Loucy (cell line): Measurements from ENCODE around the gene PAPOLB.

Experiments
- H2AFZ ChIP-seq: fragments of 200-600 bp; sonication (generic); 2 replicates; pipeline ENCODE4 v1.6.0; 2016; ENCODE audit warnings: antibody characterized with exemption, mild to moderate bottlenecking, low read length, moderate library complexity
- H3F3A ChIP-seq: fragments of 200-600 bp; 2 replicates; pipeline ENCODE4 v1.6.0; 2016; ENCODE audit warnings: antibody characterized with exemption, low read depth, mild to moderate bottlenecking
- H3K27me3 ChIP-seq: fragments of 200-600 bp; sonication (generic); 2 replicates; pipeline ENCODE4 v1.6.1; 2014; ENCODE audit warnings: low read length, mild to moderate bottlenecking; ENCODE audit not compliant: insufficient read depth, poor library complexity, severe bottlenecking
- H3K36me3 ChIP-seq: fragments of 200-600 bp; sonication (generic); 2 replicates; pipeline ENCODE4 v1.6.1; 2016; ENCODE audit warnings: low read length; ENCODE audit not compliant: insufficient read depth
- H3K4me1 ChIP-seq: fragments of 200-600 bp; sonication (generic); 2 replicates; pipeline ENCODE4 v1.5.1; 2014; ENCODE audit warnings: low read length, mild to moderate bottlenecking; ENCODE audit not compliant: insufficient read depth, poor library complexity, severe bottlenecking
- H3K4me2 ChIP-seq: fragments of 200-600 bp; sonication (generic); 2 replicates; pipeline ENCODE4 v1.6.0; 2014; ENCODE audit warnings: antibody characterized with exemption, low read length, low read depth, mild to moderate bottlenecking; ENCODE audit not compliant: poor library complexity, severe bottlenecking
- H3K4me3 ChIP-seq: fragments of 200-600 bp; sonication (generic); 2 replicates; pipeline ENCODE4 v1.5.1; 2014; ENCODE audit warnings: low read length, mild to moderate bottlenecking, mixed read lengths; ENCODE audit not compliant: poor library complexity, severe bottlenecking
- H3K79me2 ChIP-seq: fragments of 200-600 bp; sonication (generic); 2 replicates; pipeline ENCODE4 v1.6.1; 2014; ENCODE audit warnings: low read length; ENCODE audit not compliant: insufficient read depth
- H3K9ac ChIP-seq: fragments of 200-600 bp; sonication (generic); 2 replicates; pipeline ENCODE4 v1.6.0; 2014; ENCODE audit warnings: mild to moderate bottlenecking, low read depth, low read length, moderate library complexity; ENCODE audit not compliant: poor library complexity, severe bottlenecking
- H3K9me2 ChIP-seq: fragments of 200-600 bp; sonication (generic); replicated peaks from 2 replicates; pipeline ENCODE4 v1.6.1; 2016; ENCODE audit warnings: low read depth, low read length, mixed read lengths
- H3K9me3 ChIP-seq: fragments of 200-600 bp; sonication (generic); 2 replicates; pipeline ENCODE4 v1.6.1; 2014; ENCODE audit warnings: mild to moderate bottlenecking, antibody characterized with exemption, low read length, low read depth; ENCODE audit not compliant: insufficient read depth
- H4K20me1 ChIP-seq: fragments of 200-600 bp; sonication (generic); 2 replicates; pipeline ENCODE4 v1.6.0; 2014; ENCODE audit warnings: antibody characterized with exemption, low read length, mild to moderate bottlenecking; ENCODE audit not compliant: insufficient read depth, poor library complexity, severe bottlenecking
- CTCF ChIP-seq: fragments of 200-600 bp; sonication (generic); conservative IDR thresholded peaks from 2 replicates; pipeline ENCODE4 v1.5.1; 2014; ENCODE audit warnings: mild to moderate bottlenecking, antibody characterized with exemption, low read length
- EZH2phosphoT487 ChIP-seq: fragments of 200-600 bp; IDR thresholded peaks from 2 replicates; pipeline ENCODE4 v1.6.1; 2018; ENCODE audit warnings: antibody characterized with exemption, mild to moderate bottlenecking, moderate library complexity, borderline replicate concordance

The PAPOLB gene

DNA sequence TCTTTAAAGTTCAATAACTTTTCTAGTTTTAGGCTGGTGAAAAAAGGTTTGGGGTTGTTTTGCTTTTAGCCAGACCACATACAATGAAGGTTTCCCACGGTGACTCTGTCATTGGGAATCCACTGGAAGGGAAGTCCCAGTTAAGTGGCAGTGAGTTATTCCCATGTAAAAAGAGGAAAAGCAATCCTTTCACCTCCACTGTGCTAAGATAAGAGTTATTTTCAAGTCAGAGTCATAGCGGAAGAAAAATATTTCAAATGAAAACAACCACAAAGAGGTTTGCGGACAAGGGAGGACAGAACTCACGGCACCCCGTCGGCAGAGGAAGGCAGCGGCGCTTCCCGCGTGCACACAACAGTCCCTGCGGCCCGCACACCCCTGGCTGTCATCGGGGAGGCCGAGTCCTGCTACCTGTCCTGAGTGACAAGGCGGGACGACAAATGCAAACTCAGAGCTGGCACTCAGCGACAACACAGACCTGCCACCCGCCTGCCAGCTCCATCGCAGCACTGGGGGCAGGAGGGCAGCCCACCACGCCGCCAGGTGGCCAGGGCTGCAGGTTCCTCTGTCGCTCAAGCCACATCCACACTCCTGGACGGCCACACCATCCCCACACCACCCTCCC is 9.3 kb upstream of the PAPOLB start:
- H3K9me2 ChIP-seq = no peaks in the 10 kb centered on the region
- H3K4me3 ChIP-seq = no peak overlapping the region
- TF ChIP-seq CTCF = no peak
- TF ChIP-seq EZH2phosphoT487 = no peak
- H3K9ac ChIP-seq = no peak overlapping the region
- no peaks in the 10 kb centered on the region for H3K79me2 ChIP-seq
- no peaks in the 10 kb centered on the region for H3F3A ChIP-seq
- H3K4me1 ChIP-seq = no peaks in the 10 kb centered on the region
- H4K20me1 ChIP-seq = no peaks in the 10 kb centered on the region
- H2AFZ ChIP-seq = no peak overlapping the region
- H3K9me3 ChIP-seq = no peaks in the 10 kb centered on the region
- H3K4me2 ChIP-seq = no peak overlapping the region
- H3K27me3 ChIP-seq = no peaks in the 10 kb centered on the region
- no peaks in the 10 kb centered on the region for H3K36me3 ChIP-seq

DNA sequence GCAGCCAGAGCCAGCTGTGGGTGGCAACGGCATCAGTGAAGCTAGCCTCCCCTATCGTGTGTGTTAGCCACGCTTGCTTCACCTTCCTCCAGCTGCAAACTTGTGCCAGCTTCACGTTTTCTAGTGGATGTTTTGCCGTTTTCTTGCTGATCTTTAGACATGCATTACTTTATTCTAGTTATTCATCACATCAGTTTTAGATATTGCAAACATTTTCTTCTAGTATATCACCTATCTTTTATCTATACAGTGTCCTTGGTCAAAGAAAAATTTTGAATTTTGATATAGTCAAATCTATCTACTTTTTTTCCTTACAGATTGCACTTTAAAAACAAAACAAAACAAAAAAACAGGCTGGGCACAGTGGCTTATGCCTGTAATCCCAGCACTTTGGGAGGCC is 6.7 kb upstream of the PAPOLB start:
- no peaks in the 10 kb centered on the region for H3K9me3 ChIP-seq
- no peak for TF ChIP-seq EZH2phosphoT487
- TF ChIP-seq CTCF = no peak
- no peaks in the 10 kb centered on the region for H3K4me1 ChIP-seq

GRCh38 chr7:4866528-4867496 is 5.0 kb upstream of the PAPOLB start:
- Histone ChIP-seq H3K4me2 (no peak overlapping the region), H3K9me2 (0 out of 2 replicates have a peak, but pooled peaks cover 5% of the 10 kb centered on the region), H4K20me1 (no peaks in the 10 kb centered on the region), H3K36me3 (no peaks in the 10 kb centered on the region), H3F3A (no peaks in the 10 kb centered on the region), H3K79me2 (no peaks in the 10 kb centered on the region), H3K4me1 (no peaks in the 10 kb centered on the region), H2AFZ (no peak overlapping the region), H3K9ac (no peak overlapping the region), H3K4me3 (no peak overlapping the region), H3K9me3 (no peaks in the 10 kb centered on the region), H3K27me3 (no peaks in the 10 kb centered on the region)
- TF ChIP-seq EZH2phosphoT487 (no peak), CTCF (no peak)

More for the DNA sequence above, 6.7 kb upstream of the PAPOLB start:
- Histone ChIP-seq H3K9ac (no peak overlapping the region), H2AFZ (no peak overlapping the region), H3K9me2 (0 out of 2 replicates have a peak, but pooled peaks cover 5% of the 10 kb centered on the region), H3K36me3 (no peaks in the 10 kb centered on the region), H3K27me3 (no peaks in the 10 kb centered on the region), H3K4me3 (no peak overlapping the region), H3F3A (no peaks in the 10 kb centered on the region), H3K4me2 (no peak overlapping the region), H4K20me1 (no peaks in the 10 kb centered on the region), H3K79me2 (no peaks in the 10 kb centered on the region)
